Upper lobe of left lung (tissue), 6 donors: ENCODE data around the gene EPHB3. TPM values are rescaled to one million over a fixed set of nuclear protein-coding genes. Genes with fewer than 3 reads are reported as not detected.

ENCODE experiments used
- ATAC-seq, 2 donors: fragments of 200-7000 bp; cut with Tn5 transposase; one replicate each; pipeline ENCODE4 v1.9.1; 2022; ENCODE audit warnings: mild to moderate bottlenecking in 2 of 2, moderate library complexity in 2 of 2; ENCODE audit not compliant: low FRiP score in 2 of 2
- DNase-seq, 2 donors: peaks; one replicate each; pipeline ENCODE4 v3.0.0-alpha.2; 2019 to 2020
- H3K27ac ChIP-seq, 4 donors: fragments of 200-600 bp; sonication (generic); one replicate each; pipeline ENCODE4 v1.5.1; 2016 to 2019
- H3K27me3 ChIP-seq, 4 donors: fragments of 200-600 bp; sonication (generic); one replicate each; pipeline ENCODE4 v1.5.1; 2017 to 2019
- H3K36me3 ChIP-seq, 4 donors: fragments of 200-600 bp; sonication (generic); one replicate each; pipeline ENCODE4 v1.5.1; 2016 to 2019
- H3K4me1 ChIP-seq, 4 donors: fragments of 200-600 bp; sonication (generic); one replicate each; pipeline ENCODE4 v1.5.1; 2018 to 2019
- H3K4me3 ChIP-seq, 4 donors: fragments of 200-600 bp; sonication (generic); one replicate each; pipeline ENCODE4 v1.5.1; 2017 to 2019; ENCODE audit warnings: mild to moderate bottlenecking in 2 of 4, moderate library complexity in 1 of 4
- H3K9me3 ChIP-seq, 4 donors: fragments of 200-600 bp; sonication (generic); one replicate each; pipeline ENCODE4 v1.5.1; 2018 to 2019
- EP300 ChIP-seq, 4 donors: sonication (generic); formaldehyde crosslinking; IDR thresholded peaks; one replicate each; pipeline ENCODE4 v1.5.1; 2017; ENCODE audit warnings: antibody characterized with exemption in 4 of 4, control low read depth in 2 of 4
- POLR2A ChIP-seq, 4 donors: fragments of 450-650 bp; IDR thresholded peaks; one replicate each; pipeline ENCODE4 v1.5.1; 2016 to 2017; ENCODE audit warnings: antibody characterized with exemption in 4 of 4, mild to moderate bottlenecking in 2 of 4
- POLR2AphosphoS5 ChIP-seq, 2 donors: sonication (generic); formaldehyde crosslinking; IDR thresholded peaks; one replicate each; pipeline ENCODE4 v1.5.1; 2017; ENCODE audit warnings: antibody characterized with exemption in 2 of 2
- WGBS, 2 donors: methylation state at CpG; one replicate each; pipeline ENCODE4 v1.1.5; 2017 to 2018; 5-methylcytosine and 5-hydroxymethylcytosine counted together
- total RNA-seq, 6 donors: library from RNA; depleted of rRNA in 4 of 6; stranded (reverse); fragments of >200 nt in 4 of 6; gene quantifications; one replicate each; pipeline versions ENCODE4 v1.1.0 to v1.2.1, GENCODE V29; 2016 to 2021
- TF ChIP-seq, protein P1 (sequence below), 6 experiments: fragments of 450-650 bp in 4 of 6; fragments of 200-600 bp in 2 of 6; sonication (generic) in 2 of 6; IDR thresholded peaks; one replicate each; pipeline ENCODE4 v1.5.1; 2016 to 2019; ENCODE audit warnings: antibody characterized with exemption in 6 of 6
- donor health status: DM: no; HTN: no; CAD: no; lungs with moderate emphysema.
- donor health status: DM: no; HTN: yes; CAD: no; lungs with severe emphysema.

Gene EPHB3
- total RNA-seq, 6 donors from 2014 or later: 3.1 to 10.0 (median 7.2) TPM

DNA sequence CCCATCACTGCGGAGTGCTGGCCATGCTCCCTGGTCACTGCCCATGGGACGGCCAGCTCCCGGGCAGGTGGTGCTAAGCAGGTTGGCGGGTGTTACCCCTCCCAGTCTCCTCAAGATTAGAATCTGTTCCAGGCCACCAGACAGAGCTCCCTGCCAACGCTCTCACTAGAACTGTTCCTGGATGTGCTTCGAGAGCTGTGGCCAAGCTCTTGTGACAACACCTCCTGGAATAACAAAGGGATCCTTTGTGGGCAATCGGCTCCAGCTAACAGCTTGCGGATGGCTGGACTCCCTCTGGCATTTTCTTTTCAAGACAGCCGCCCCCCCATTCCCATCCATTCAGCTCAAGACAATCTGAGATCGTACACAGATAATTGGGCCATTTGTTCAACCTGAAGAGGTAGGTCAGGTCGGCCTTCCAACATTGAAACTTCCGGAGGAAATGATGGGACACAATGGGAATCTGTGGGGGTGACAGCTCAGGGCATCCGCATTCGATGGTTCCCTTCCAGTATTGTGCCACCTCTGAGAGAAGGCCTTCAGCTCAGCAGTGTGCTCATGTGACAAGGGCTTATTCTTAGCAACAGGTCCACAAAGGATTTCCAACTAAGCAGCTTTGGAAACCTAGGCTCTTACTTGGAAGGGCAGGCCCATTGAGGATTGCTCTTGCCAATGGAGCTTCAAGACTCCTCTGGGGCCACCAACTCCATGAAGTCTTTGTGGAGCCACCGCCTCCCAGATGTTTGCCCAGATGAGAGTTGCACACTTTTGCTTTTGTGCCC lies 11.6 kb upstream of the EPHB3 start:
- Histone ChIP-seq H3K36me3 (no peaks in the 10 kb centered on the region), H3K4me1 (no peaks in the 10 kb centered on the region), H3K27me3 (no peaks in the 10 kb centered on the region), H3K27ac (no peak overlapping the region), H3K4me3 (no peak overlapping the region), H3K9me3 (no peaks in the 10 kb centered on the region)
- 74 to 77% methylated on average over 12 to 14 of the region's 15 CpGs for WGBS, 2 donors
- ATAC-seq: no peak
- no peak for DNase-seq
- TF ChIP-seq, protein P1, sequence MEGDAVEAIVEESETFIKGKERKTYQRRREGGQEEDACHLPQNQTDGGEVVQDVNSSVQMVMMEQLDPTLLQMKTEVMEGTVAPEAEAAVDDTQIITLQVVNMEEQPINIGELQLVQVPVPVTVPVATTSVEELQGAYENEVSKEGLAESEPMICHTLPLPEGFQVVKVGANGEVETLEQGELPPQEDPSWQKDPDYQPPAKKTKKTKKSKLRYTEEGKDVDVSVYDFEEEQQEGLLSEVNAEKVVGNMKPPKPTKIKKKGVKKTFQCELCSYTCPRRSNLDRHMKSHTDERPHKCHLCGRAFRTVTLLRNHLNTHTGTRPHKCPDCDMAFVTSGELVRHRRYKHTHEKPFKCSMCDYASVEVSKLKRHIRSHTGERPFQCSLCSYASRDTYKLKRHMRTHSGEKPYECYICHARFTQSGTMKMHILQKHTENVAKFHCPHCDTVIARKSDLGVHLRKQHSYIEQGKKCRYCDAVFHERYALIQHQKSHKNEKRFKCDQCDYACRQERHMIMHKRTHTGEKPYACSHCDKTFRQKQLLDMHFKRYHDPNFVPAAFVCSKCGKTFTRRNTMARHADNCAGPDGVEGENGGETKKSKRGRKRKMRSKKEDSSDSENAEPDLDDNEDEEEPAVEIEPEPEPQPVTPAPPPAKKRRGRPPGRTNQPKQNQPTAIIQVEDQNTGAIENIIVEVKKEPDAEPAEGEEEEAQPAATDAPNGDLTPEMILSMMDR (IDR thresholded peaks at IDR 0.05): no peak
- TF ChIP-seq POLR2A (IDR thresholded peaks at IDR 0.05) (no peak), EP300 (IDR thresholded peaks at IDR 0.05) (no peak), POLR2AphosphoS5 (IDR thresholded peaks at IDR 0.05) (no peak)

DNA sequence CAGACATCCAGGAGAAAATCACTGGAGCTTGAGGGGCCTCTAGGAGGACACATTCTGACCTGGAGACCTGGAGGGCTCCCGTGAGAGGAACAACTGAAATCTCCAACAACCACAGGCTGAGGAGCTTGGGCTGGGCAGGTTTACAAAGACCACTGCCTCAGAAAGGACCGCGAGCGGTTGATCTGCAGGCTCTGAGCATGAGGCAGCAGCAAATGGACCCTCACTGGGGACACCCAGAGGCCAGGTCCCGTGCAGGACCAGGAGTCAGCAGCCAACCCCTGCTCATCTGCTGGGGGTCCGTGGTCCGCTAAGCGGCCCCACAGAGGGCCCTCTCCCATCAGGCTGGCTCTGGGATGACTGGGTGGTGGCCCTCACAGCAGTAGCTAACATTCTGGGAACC lies 10.5 kb upstream of the EPHB3 start:
- peaks cover 0 to 2% (median 0%) of the 10 kb centered on the region in 4 donors for H3K4me1 ChIP-seq
- TF ChIP-seq POLR2AphosphoS5 (IDR thresholded peaks at IDR 0.05) (no peak), POLR2A (IDR thresholded peaks at IDR 0.05) (no peak), EP300 (IDR thresholded peaks at IDR 0.05) (no peak)
- TF ChIP-seq, protein P1 (IDR thresholded peaks at IDR 0.05): no peak
- H3K36me3 ChIP-seq: no peaks in the 10 kb centered on the region
- H3K9me3 ChIP-seq: no peaks in the 10 kb centered on the region
- WGBS, 2 donors: 89 to 91% methylated on average over 1 to 8 of the region's 8 CpGs
- DNase-seq (peak in 1 of 2 donors; percentile 46), ATAC-seq (no peak)
- H3K27ac ChIP-seq: no peak overlapping the region
- no peaks in the 10 kb centered on the region for H3K27me3 ChIP-seq
- no peak overlapping the region for H3K4me3 ChIP-seq

DNA sequence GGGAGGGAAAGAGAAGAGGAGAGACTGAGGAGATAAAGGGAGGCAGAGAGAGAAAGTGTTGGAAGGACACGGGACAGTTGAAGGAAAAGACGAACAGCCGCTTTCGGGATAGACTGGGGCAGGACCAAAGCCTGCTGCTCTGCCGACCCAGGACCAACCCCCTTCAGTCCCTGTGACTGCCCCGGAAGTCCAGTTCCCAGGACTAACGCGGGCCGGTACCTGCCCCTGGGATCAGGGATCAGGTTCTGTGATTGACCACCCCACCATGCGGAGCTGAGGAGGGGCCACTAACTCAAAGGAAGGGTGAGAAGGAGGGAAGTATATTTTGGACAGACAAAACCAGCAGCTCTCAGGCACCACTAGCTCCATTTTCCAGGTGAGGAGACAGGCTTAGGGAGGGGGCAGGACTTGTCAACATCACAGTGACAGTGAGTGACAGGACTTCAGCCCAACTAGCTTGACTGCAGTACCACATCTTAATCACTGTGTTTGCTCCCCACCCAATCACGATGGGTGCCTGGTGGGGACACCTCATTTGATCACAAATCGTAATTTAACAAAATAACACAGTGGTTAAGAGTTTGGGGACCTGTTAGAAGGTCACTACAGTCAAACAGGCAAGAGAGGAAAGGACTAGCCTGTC lies 9.8 kb upstream of the EPHB3 start:
- no peak for ATAC-seq
- WGBS, 2 donors: 87 to 91% methylated on average over 12 of the region's 12 CpGs

DNA sequence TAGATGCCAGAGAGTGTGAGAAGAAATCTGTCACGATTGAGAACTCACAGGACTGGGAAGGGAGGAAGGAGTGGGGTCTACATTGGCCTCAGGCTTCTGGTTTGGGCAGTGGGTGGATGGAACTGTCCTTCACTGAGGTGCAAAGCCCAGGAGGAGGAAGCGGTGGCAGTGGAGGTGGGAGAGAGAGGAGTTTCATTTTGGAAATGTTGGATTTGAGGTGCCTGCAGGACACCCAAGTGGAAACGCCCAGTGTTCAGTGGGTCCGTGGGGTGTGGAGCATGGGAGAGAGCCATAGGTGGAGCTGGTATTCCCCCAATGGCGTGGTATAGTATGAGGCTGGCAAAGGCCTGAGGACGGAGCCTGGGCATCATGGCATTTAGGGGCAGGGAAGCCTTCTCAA lies 9.3 kb upstream of the EPHB3 start:
- Histone ChIP-seq H3K27me3 (no peaks in the 10 kb centered on the region), H3K4me1 (peaks cover 0 to 13% (median 3%) of the 10 kb centered on the region in 4 donors), H3K36me3 (no peaks in the 10 kb centered on the region), H3K4me3 (no peak overlapping the region), H3K27ac (no peak overlapping the region), H3K9me3 (no peaks in the 10 kb centered on the region)
- DNase-seq (no peak), ATAC-seq (no peak)
- WGBS, 2 donors: 90 to 91% methylated on average over 6 of the region's 6 CpGs
- TF ChIP-seq POLR2AphosphoS5 (IDR thresholded peaks at IDR 0.05) (no peak), EP300 (IDR thresholded peaks at IDR 0.05) (no peak), POLR2A (IDR thresholded peaks at IDR 0.05) (no peak)
- TF ChIP-seq, protein P1 (IDR thresholded peaks at IDR 0.05): no peak

More for the DNA sequence above, 9.8 kb upstream of the EPHB3 start:
- peaks cover 0 to 8% (median 2%) of the 10 kb centered on the region in 4 donors for H3K4me1 ChIP-seq
- H3K4me3 ChIP-seq: no peak overlapping the region
- TF ChIP-seq POLR2A (IDR thresholded peaks at IDR 0.05): no peak
- TF ChIP-seq, protein P1 (IDR thresholded peaks at IDR 0.05): no peak
- TF ChIP-seq POLR2AphosphoS5 (IDR thresholded peaks at IDR 0.05): no peak
- no peak for TF ChIP-seq EP300 (IDR thresholded peaks at IDR 0.05)
- no peaks in the 10 kb centered on the region for H3K36me3 ChIP-seq
- DNase-seq: no peak
- H3K27ac ChIP-seq: no peak overlapping the region
- H3K27me3 ChIP-seq: no peaks in the 10 kb centered on the region
- no peaks in the 10 kb centered on the region for H3K9me3 ChIP-seq
